RWPE2 (cell line): ENCODE data around the gene KAZN.
A peak's percentile ranks its signal among the peaks of the same experiment; 100 is the strongest.

ENCODE experiments used
- ATAC-seq: fragments of 200-7000 bp; cut with Tn5 transposase; 3 replicates; pipeline ENCODE4 v1.9.1; 2021; ENCODE audit warnings: low read depth
- DNase-seq: peaks from one replicate; pipeline ENCODE4 v3.0.0-alpha.2; 2020; ENCODE audit warnings: low spot score
- H3K27ac ChIP-seq: fragments of 450-650 bp; 2 replicates; pipeline ENCODE4 v1.5.1; 2017; ENCODE audit warnings: mild to moderate bottlenecking; ENCODE audit not compliant: poor library complexity, severe bottlenecking
- H3K27me3 ChIP-seq: fragments of 250-450 bp; sonication (Bioruptor Pico); 2 replicates; pipeline ENCODE4 v1.5.1; 2021; ENCODE audit warnings: mild to moderate bottlenecking, moderate library complexity; ENCODE audit not compliant: insufficient read depth, poor library complexity, severe bottlenecking
- H3K36me3 ChIP-seq: fragments of 250-450 bp; sonication (Bioruptor Pico); 2 replicates; pipeline ENCODE4 v1.5.1; 2020; ENCODE audit warnings: low read depth, mild to moderate bottlenecking, moderate library complexity
- H3K4me1 ChIP-seq: fragments of 250-450 bp; sonication (Bioruptor Pico); 2 replicates; pipeline ENCODE4 v1.5.1; 2021; ENCODE audit warnings: mild to moderate bottlenecking, moderate library complexity; ENCODE audit not compliant: insufficient read depth, poor library complexity, severe bottlenecking
- H3K4me3 ChIP-seq: fragments of 250-450 bp; sonication (Bioruptor Pico); 2 replicates; pipeline ENCODE4 v1.5.1; 2021; ENCODE audit warnings: mild to moderate bottlenecking, moderate library complexity; ENCODE audit not compliant: severe bottlenecking
- H3K9me3 ChIP-seq: fragments of 250-450 bp; sonication (Bioruptor Pico); 2 replicates; pipeline ENCODE4 v1.5.1; 2021; ENCODE audit warnings: mild to moderate bottlenecking, moderate library complexity; ENCODE audit not compliant: severe bottlenecking
- CTCF ChIP-seq: fragments of 450-650 bp; IDR thresholded peaks from one replicate; pipeline ENCODE4 v1.5.1; 2017; ENCODE audit warnings: mild to moderate bottlenecking, moderate library complexity; ENCODE audit not compliant: poor library complexity, severe bottlenecking

Gene KAZN

DNA sequence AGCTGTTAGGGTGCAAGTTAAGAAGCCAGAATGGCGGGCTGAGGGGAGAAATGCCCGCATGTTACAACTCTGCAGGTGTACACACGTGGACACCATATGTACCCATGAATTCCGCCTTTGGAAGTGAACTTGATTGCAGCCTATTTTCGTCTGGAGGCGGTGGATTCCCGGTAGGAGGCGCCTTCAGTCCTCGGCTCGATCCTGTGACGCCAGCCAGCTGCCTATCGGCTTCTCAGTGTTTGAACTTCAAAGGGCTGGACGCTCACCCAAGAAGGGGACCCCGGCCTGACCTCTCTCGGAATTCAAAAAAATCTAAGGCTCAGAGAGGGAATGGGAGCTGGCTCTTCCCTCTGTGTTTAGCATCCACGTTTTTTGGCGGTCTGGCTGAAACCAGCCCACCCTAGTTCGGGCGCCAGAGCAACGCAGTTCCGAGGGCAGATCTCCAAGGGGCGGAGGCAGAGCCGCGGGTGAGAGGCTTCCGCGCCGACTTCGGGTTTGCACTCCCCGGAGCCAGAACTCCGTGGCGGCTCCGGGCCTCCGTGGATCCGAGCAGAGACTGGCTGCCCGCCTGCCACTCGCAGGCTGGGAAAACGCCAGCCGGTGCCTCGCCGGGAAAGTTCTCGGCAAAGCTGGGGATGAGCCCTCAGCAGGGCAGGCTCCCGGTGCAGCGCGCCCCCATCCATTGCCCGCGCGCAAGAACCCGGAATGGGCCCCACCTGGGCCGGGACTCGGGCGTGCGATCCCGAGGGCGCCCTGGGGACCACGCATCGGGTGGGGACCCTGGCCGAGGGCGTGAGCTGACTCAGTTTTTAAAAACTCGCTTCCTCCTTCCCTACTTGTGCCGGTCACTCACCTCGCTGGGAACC lies 554.1 kb downstream of the KAZN start:
- Histone ChIP-seq H3K27me3 (no peaks in the 10 kb centered on the region), H3K27ac (peak overlapping the region; percentile 69), H3K9me3 (no peaks in the 10 kb centered on the region), H3K36me3 (no peaks in the 10 kb centered on the region), H3K4me1 (peaks cover 18% of the 10 kb centered on the region), H3K4me3 (peak overlapping the region; percentile 69)
- peak; percentile 85 for DNase-seq
- ATAC-seq = peak; percentile 56
- peak; percentile 90 for TF ChIP-seq CTCF

GRCh38 chr1:15153184-15153841 lies 554.8 kb downstream of the KAZN start, which contains the start of gene TMEM51:
TSS of gene TMEM51 (plus strand) at chr1:15153747. CDS start at chr1:15215088, 61,341 bp downstream.
- DNase-seq (peak; percentile 75), ATAC-seq (peak; percentile 60)
- peak within 1 kb of the TSS; percentile 69 for H3K27ac ChIP-seq

GRCh38 chr1:15153842-15154479 lies 555.5 kb downstream of the KAZN start:
- Histone ChIP-seq H3K27me3 (no peaks in the 10 kb centered on the region), H3K4me3 (peak overlapping the region; percentile 69), H3K4me1 (peaks cover 28% of the 10 kb centered on the region), H3K36me3 (no peaks in the 10 kb centered on the region), H3K9me3 (no peaks in the 10 kb centered on the region), H3K27ac (peak overlapping the region; percentile 69)
- ATAC-seq (peak; percentile 20), DNase-seq (no peak)
- peak; percentile 85 for TF ChIP-seq CTCF

More at GRCh38 chr1:15153184-15153841, 554.8 kb downstream of the KAZN start, which contains the start of gene TMEM51:
- Histone ChIP-seq H3K36me3 (no peaks in the 10 kb centered on the region), H3K4me1 (peaks cover 26% of the 10 kb centered on the region), H3K27me3 (no peaks in the 10 kb centered on the region), H3K9me3 (no peaks in the 10 kb centered on the region), H3K4me3 (peak within 1 kb of the TSS; percentile 69)
- TF ChIP-seq CTCF = no peak

- Histone ChIP-seq H3K36me3 (no peaks in the 10 kb centered on the region), H3K27me3 (no peaks in the 10 kb centered on the region), H3K9me3 (no peaks in the 10 kb centered on the region), H3K27ac (peak overlapping the region; percentile 69), H3K4me1 (peaks cover 34% of the 10 kb centered on the region), H3K4me3 (peak overlapping the region; percentile 69)
- DNase-seq (no peak), ATAC-seq (no peak)
- no peak for TF ChIP-seq CTCF
Measured at GRCh38 chr1:15154480-15155036, 556.1 kb downstream of the KAZN start.
